Measurements from ENCODE around the gene CHST7.

CHST7 gene

GRCh38 chrX:46597208-46597607, 23.6 kb downstream of the CHST7 start:
- TF ChIP-seq CTCF (conservative IDR thresholded peaks at IDR 0.05; ENCODE audit: low read length): no peak
- DNase-seq (ENCODE audit: low read depth): no peak
- no peak overlapping the region for H3K4me3 ChIP-seq (ENCODE audit: low read length)

- no peak overlapping the region for H3K4me3 ChIP-seq (ENCODE audit: low read length)
- no peak for TF ChIP-seq CTCF (conservative IDR thresholded peaks at IDR 0.05; ENCODE audit: low read length)
- no peak for DNase-seq (ENCODE audit: low read depth)
Observed at GRCh38 chrX:46597771-46598170, 24.2 kb downstream of the CHST7 start.

- no peak overlapping the region for H3K4me3 ChIP-seq (ENCODE audit: low read length)
- peak; percentile 18 for DNase-seq (ENCODE audit: low read depth)
- TF ChIP-seq CTCF (conservative IDR thresholded peaks at IDR 0.05; ENCODE audit: low read length): no peak
Observed at GRCh38 chrX:46599051-46599560, 25.5 kb downstream of the CHST7 start.

- DNase-seq (ENCODE audit: low read depth): peak; percentile 54
- TF ChIP-seq CTCF (conservative IDR thresholded peaks at IDR 0.05; ENCODE audit: low read length): no peak
Observed at GRCh38 chrX:46601283-46601682, 27.7 kb downstream of the CHST7 start.

GRCh38 chrX:46602468-46603102, 29.0 kb downstream of the CHST7 start:
- DNase-seq (ENCODE audit: low read depth): no peak
- H3K4me3 ChIP-seq (ENCODE audit: low read length): no peak overlapping the region

More at GRCh38 chrX:46601283-46601682, 27.7 kb downstream of the CHST7 start:
- H3K4me3 ChIP-seq (ENCODE audit: low read length): no peak overlapping the region

GRCh38 chrX:46607916-46608315, 34.4 kb downstream of the CHST7 start:
- DNase-seq (ENCODE audit: low read depth): no peak
- TF ChIP-seq CTCF (conservative IDR thresholded peaks at IDR 0.05; ENCODE audit: low read length): no peak
- H3K4me3 ChIP-seq (ENCODE audit: low read length): no peak overlapping the region

More at GRCh38 chrX:46602468-46603102, 29.0 kb downstream of the CHST7 start:
- TF ChIP-seq CTCF (conservative IDR thresholded peaks at IDR 0.05; ENCODE audit: low read length): no peak

- no peak for DNase-seq (ENCODE audit: low read depth)
- no peak for TF ChIP-seq CTCF (conservative IDR thresholded peaks at IDR 0.05; ENCODE audit: low read length)
- no peak overlapping the region for H3K4me3 ChIP-seq (ENCODE audit: low read length)
Observed at GRCh38 chrX:46610070-46610658, 36.6 kb downstream of the CHST7 start.
